ENCODE data around the gene PRRT2.

Gene PRRT2

DNA sequence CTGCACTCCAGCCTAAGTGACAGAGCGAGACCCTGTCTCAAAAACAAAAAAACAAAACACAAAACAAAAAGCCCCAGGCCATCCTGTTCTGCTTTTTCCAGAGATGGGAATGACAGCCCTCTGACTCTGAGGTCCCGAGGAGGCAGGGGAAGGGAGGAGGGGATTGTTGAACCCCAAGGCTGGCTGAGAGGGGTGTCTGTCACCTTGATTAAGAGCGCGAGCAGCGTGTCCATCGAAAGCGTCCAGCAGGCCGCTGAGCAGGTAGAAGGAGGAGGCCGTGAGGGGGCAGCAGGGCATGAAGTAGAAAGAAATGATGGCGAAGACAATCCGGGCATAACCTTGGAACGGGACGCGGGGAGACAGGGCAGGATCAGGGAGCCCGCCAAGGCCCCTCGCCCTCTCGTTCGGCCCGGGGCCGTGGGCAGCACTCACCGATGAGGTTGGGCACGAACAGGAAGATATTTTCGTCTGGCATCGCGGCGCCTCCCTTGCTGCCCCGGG, 50.4 kb downstream of the PRRT2 start:
- no peak for DNase-seq (ENCODE audit: low read depth in 2 of 2)

- peak; percentile 80 to 90 for DNase-seq (ENCODE audit: low read depth in 2 of 2)
These were observed 51.1 kb downstream of the PRRT2 start, which contains the start of gene CDIPT for GRCh38 chr16:29862884-29863668. Gene CDIPT (minus strand): TSS chr16:29863226. CDS start chr16:29862857, 369 bp downstream.

- no peak for DNase-seq (ENCODE audit: low read depth in 2 of 2)
These were observed 51.6 kb downstream of the PRRT2 start for GRCh38 chr16:29863669-29863984.

DNA sequence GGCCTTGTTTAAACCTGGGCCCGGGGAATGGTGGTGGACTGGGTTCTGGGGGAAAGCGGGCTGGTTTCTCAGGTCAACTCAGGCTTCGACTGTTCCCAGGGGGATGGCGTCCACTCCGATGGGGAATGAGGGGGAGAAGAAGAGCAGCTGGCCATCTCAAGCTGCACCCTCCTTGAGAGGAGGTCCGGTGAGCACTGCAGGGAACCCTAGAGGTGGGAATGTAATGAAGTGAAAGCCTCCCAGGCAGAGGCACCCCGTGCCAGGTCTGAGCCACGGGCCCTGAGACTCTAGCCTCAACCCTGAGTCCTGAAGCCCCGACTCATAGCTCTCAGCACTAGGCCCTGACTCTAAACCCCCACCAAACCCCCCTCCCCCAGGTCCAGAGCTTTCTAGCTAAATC, 52.2 kb downstream of the PRRT2 start:
- DNase-seq (ENCODE audit: low read depth in 2 of 2) = no peak

Measured in stimulated activated CD8-positive, alpha-beta memory T cell treated with anti-CD3 and anti-CD28 coated beads, Interleukin-15, amount 100 ng/mL, for 4 hours (primary cell).